ENCODE results near the gene MEIS2.

- no peak for TF ChIP-seq TAF1 (IDR thresholded peaks at IDR 0.05; ENCODE audit: low read depth)
- no peak for TF ChIP-seq CEBPB (IDR thresholded peaks at IDR 0.05)
- TF ChIP-seq CREB1 (IDR thresholded peaks at IDR 0.05; ENCODE audit: low read depth), result no peak
- no peak for TF ChIP-seq RAD21 (IDR thresholded peaks at IDR 0.05; ENCODE audit: low read depth)
- TF ChIP-seq EP300 (IDR thresholded peaks at IDR 0.05; ENCODE audit: borderline replicate concordance), result no peak
- no peak for TF ChIP-seq MAX (IDR thresholded peaks at IDR 0.05)
- TF ChIP-seq USF1 (IDR thresholded peaks at IDR 0.05), result no peak
- no peak for TF ChIP-seq YY1 (IDR thresholded peaks at IDR 0.05; ENCODE audit: low read depth)
- no peak for TF ChIP-seq ZBTB7A (IDR thresholded peaks at IDR 0.05; ENCODE audit: low read depth)
Observed at GRCh38 chr15:36877796-36878683, 222.3 kb downstream of the MEIS2 start.

Measured in Ishikawa (cell line).